GM11168 (cell line): ENCODE results near the gene PTPRH.
"Not testable (repeated sequence)": the region's sequence is repeated elsewhere in the genome, so short reads cannot be mapped to it uniquely, and the experiment has no call there.

ENCODE experiments used
- in situ Hi-C: fragments of 300-500 bp; cut with MboI; formaldehyde crosslinking; loops from one replicate; pipeline ENCODE4 v1.12.0; 2022; ENCODE audit warnings: low sequenced_read_pairs; ENCODE audit not compliant: unreplicated experiment

The PTPRH gene

GRCh38 chr19:55188625-55189024 lies 20.7 kb downstream of the PTPRH start:
- in situ Hi-C loops: no loop called here

DNA sequence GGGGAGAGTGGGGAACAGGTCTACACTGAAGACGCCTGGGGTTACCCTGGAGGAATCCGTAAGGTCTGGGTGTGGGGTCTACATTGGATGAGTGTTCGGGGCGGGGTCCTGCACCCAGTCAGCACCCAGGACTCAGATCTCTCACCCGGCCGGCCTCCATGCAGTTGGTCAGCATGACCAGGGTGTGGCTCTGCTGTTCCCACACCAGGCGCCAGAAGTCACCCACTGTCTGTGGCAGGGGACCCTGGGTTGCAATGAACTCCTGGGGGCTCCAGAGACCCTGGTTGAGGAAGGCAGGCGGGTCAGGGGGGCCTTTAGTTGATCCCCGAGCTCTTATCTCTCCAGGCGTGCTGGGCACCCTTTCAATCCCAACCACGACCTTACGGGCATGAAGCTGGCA lies 23.2 kb downstream of the PTPRH start:
- in situ Hi-C loops: no loop called here

- in situ Hi-C loops: no loop called here
Measured at GRCh38 chr19:55181740-55182139, 27.6 kb downstream of the PTPRH start.

GRCh38 chr19:55179606-55180484 lies 29.5 kb downstream of the PTPRH start, which contains the start of gene SYT5:
SYT5 (minus strand) TSS chr19:55180289; CDS start chr19:55179041, 1,248 bp downstream.
- in situ Hi-C loops: no loop called here

- in situ Hi-C loops: no loop called here
Measured at GRCh38 chr19:55178781-55179599, 30.3 kb downstream of the PTPRH start.

- in situ Hi-C loops: no loop called here
Measured at GRCh38 chr19:55176076-55176475, 33.2 kb downstream of the PTPRH start.

DNA sequence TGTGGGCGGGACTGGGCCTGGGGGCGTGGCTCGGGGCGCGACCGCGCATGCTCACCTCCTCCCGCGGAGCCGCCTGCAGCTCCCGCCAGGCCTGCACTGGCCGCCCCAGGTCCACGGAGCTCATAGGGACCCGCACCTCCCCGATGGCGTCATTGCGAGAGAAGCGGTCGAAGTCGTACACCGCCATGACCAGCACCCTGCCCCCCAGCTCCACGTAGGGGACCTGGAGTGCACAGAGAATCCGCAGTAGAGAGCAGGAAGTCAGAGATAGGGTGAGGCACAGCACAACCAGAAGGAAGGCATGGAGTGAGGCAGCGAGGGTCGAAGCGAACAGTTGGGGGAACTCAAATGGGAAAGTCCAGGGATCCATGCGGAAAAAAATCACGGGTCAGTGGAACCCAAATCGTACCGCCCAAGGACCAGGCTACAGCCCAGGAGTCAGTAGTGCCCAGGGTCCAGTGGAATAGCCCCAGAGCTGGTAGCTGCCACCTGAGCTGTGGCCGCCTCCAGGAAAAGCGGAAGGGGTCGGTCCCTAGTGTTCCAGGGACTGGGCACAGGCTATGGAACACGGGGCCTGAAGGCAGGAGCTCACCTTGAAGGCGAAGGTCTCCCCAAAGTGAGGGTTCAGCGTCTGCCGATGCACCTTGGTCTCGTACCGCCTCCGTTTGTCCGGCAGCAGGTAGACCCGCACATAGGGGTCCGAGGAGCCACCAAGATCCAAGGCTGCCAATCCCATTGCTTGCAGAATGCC lies 34.0 kb downstream of the PTPRH start:
- in situ Hi-C loops: no loop called here

DNA sequence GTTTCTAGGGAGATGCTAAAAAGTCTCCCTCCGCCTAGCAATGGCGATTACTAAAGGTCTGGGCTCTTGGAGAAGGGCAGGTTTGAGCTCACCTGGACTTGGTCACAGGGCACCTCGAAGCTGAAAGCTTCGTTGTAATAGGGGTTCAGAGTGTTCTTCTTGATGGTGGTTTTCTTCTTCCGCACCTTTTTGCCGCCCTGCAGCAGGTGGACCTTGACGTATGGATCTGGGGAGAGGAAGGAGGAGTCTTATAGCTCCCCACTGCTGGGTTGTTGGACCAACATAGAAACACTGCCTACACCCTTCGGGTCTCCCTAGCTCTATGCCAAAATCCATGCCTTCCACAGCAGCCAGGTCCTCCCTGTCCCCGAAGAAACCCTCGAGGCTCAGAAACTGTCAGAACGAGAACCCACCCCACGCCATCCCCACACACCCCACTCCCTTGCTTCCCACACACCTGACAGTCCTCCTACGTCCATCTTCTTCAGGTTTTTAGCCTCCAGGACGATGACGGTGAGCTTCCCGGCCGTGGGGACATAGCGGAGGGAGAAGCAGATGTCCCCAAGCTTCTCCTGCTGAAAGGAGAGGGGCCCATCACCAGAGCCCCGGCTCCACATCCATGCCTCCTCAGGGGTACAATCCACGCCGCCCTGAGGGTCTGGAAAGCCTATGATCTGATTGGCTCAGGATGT lies 34.7 kb downstream of the PTPRH start:
- in situ Hi-C loops: no loop called here

- in situ Hi-C loops: no loop called here
Measured at GRCh38 chr19:55173714-55174409, 35.4 kb downstream of the PTPRH start.

DNA sequence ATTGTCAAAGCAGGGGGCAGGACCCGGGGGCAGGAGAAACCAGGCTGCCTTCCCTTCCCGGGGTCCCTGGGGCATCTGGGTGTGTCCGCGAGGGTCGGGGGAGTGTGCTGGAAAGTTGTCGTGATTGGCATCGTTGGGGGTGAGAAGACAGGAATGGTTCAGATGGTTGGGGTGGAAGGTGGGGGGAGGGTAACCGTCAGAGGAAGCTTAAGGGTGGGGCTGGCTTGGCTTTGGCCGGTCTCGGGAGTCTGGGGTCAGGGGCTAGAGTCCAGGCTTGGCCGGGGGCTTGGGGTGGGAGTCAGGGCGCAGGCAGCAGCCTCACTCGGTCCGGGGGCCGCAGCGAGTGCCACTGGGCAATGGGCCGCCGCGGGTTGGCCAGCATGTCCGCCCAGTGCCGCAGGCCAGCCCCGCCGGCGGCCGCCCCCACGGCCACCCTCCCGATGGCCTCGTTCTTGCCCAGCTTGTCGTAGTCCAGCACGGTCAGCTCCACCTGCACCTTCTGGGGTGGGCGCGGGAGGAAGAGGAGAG lies 36.1 kb downstream of the PTPRH start:
- in situ Hi-C loops: no loop called here

- in situ Hi-C loops: no loop called here
Measured at GRCh38 chr19:55172741-55173140, 36.6 kb downstream of the PTPRH start.

- in situ Hi-C loops: not testable (repeated sequence)
Measured at GRCh38 chr19:55172318-55172717, 37.0 kb downstream of the PTPRH start.

- in situ Hi-C loops: no loop called here
Measured at GRCh38 chr19:55171440-55171839, 37.9 kb downstream of the PTPRH start.

DNA sequence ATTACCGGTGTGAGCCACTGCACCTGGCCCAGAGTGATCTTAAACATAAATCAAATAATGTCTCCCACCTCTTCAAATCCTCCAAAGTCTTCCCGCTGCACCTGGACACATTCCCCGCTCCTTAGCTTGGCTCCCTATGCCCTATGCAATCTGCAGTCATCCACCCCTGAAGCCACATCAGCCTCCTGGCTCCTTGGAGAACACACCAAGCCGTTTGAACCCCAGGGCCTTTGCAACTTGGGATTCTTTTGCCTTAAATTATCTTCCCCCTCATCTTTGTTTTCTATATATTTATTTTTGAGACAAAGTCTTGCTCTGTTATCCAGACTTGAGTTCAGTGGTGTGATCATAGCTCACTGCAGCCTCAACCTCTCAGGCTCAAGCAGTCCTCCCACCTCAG lies 40.2 kb downstream of the PTPRH start:
- in situ Hi-C loops: no loop called here

DNA sequence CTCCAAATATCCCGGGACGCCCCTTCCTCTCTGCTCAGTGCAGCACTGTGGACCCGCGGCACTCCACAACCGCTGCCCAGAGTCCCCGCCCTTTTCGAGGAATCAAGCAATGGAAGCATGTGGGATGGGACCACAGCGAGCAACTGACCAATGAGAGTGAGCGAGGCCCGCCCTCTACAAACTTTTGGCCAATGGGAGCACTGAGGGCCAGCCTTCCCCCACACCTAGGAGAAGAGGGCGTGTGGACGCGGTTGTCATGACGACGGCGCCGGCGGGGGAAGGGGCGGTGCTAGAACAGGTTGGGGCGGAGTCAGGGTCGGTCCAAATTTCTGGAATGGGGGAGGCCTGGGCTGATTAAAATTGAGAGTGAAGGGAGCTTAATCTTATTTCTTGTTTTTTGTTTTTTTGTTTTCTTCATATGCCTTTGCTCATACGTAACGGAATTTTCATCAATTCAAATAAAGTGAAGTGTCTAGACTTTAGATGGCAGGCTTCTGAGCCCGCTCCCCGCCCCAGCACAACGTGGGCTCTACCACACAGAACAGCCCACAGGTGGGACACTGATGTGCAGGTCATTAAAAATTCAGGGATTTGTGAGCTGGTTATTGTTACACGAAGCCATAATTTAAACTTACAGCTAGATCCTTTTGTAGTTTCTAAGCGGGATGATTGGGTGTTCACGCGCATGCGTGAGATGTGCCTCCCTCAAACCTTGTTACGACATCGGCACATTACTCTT lies 42.6 kb downstream of the PTPRH start, which contains the start of gene DNAAF3:
Gene DNAAF3, minus strand, starts transcription at position 84 of the 739 bp plus-strand sequence. CDS start 200 bp downstream, outside the sequence.
- in situ Hi-C loops: no loop called here

- in situ Hi-C loops: no loop called here
Measured at GRCh38 chr19:55165952-55166529, 43.3 kb downstream of the PTPRH start.

GRCh38 chr19:55161571-55162322 lies 47.6 kb downstream of the PTPRH start:
- in situ Hi-C loops: no loop called here
